22Rv1 (cell line): ENCODE data around the gene DACH1.

Experiments used
- CTCF ChIP-seq: fragments of 450-650 bp; IDR thresholded peaks from 2 replicates; pipeline ENCODE4 v1.5.1; 2017; ENCODE audit warnings: mild to moderate bottlenecking
- ZFX ChIP-seq: fragments of 450-650 bp; IDR thresholded peaks from 2 replicates; pipeline ENCODE4 v1.6.1; 2017; ENCODE audit warnings: antibody characterized with exemption, borderline replicate concordance

GRCh38 chr13:71856548-71857043 is 10.4 kb downstream of the DACH1 start:
- no peak for TF ChIP-seq CTCF
- no peak for TF ChIP-seq ZFX
